Measurements from ENCODE around the gene GLIPR2.

GRCh38 chr9:36102742-36103495 lies 33.6 kb upstream of the GLIPR2 start:
- TF ChIP-seq CTCF (tag by site-specific recombination; IDR thresholded peaks at IDR 0.05) (no peak), ZNF140 (tag by site-specific recombination; IDR thresholded peaks at IDR 0.05) (no peak), PRDM10 (tag by site-specific recombination; IDR thresholded peaks at IDR 0.05) (no peak), SP2 (tag by site-specific recombination; IDR thresholded peaks at IDR 0.05) (no peak), MYNN (tag by site-specific recombination; IDR thresholded peaks at IDR 0.05; ENCODE audit: borderline replicate concordance) (no peak), IKZF3 (tag by site-specific recombination; IDR thresholded peaks at IDR 0.05) (no peak), ZBTB26 (tag by site-specific recombination; optimal IDR thresholded peaks at IDR 0.05) (no peak), ZNF747 (tag by site-specific recombination; IDR thresholded peaks at IDR 0.05) (no peak), ZNF549 (tag by site-specific recombination; IDR thresholded peaks at IDR 0.05) (no peak), ZNF791 (tag by site-specific recombination; IDR thresholded peaks at IDR 0.05) (no peak), PRDM6 (tag by site-specific recombination; IDR thresholded peaks at IDR 0.05) (no peak), YY1 (tag by site-specific recombination; IDR thresholded peaks at IDR 0.05) (no peak)

Measured in HEK293 (cell line).